ENCODE results near the gene CAVIN1. TPM values are rescaled to one million over a fixed set of nuclear protein-coding genes. Genes with fewer than 3 reads are reported as not detected.
"Not testable (repeated sequence)": the region's sequence is repeated elsewhere in the genome, so short reads cannot be mapped to it uniquely, and the experiment has no call there.

CAVIN1 gene
- total and polyA plus RNA-seq, 2 experiments from 2014 or later, result 666 to 1,102 TPM

DNA sequence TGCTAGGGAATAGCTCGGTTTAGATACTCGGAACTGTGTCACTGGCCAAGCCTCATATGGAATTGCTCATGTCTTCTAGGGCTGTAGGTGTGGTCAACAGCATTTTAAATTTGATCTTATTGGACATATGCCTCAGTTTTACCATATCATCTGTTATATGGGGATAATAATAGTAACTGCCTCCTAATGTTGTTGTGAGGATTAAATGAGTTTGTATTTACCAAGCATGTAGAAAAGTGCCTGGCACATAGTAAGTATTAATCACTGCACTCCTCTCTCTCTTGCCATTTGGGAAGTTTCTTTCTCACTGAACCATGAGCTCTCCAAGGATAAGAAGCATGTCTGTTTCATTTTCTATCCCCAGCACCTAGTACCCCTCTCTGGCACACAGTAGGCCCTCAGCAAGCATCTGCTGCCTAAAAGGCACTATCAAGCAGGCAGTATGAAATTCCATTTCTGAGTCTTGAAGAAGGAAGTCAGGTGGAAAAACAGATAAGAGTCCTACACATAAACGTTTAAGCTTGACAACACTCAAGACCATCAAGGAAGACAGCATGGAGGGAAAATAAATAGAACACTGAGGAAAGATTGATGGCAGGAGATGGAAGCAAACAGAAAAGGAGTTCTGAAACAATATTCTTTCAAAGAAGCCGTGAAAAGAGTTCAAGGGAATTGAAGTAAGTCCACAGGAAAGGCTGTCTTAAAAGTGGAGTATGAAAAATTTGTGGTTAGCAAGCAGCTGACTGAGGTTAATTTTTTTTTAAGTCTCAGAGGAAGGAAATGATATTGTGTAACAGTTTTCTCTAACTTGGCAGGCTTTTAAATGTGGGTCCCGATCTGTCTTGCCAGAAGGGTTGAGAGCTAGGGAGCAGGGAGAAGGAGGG is 33.4 kb upstream of the CAVIN1 start:
- Histone ChIP-seq H3K9me3 (ENCODE audit: low read depth) (no peaks in the 10 kb centered on the region), H3K9me2 (ENCODE audit: insufficient read depth) (no peaks in the 10 kb centered on the region), H3K4me1 (ENCODE audit: insufficient read depth) (peaks cover 26% of the 10 kb centered on the region), H3K4me2 (ENCODE audit: unreplicated experiment) (peak overlapping the region; percentile 76), H3K4me3 (peak overlapping the region; percentile 52), H3K79me2 (ENCODE audit: insufficient read depth) (peaks cover 15% of the 10 kb centered on the region), H3K27me3 (replicated peaks; ENCODE audit: insufficient read depth) (no peaks in the 10 kb centered on the region), H3F3A (ENCODE audit: insufficient read depth) (peaks cover 53% of the 10 kb centered on the region), H3K9ac (peak overlapping the region; percentile 44), H4K20me1 (ENCODE audit: insufficient read depth) (no peaks in the 10 kb centered on the region), H3K27ac (peak overlapping the region; percentile 55), H3K36me3 (ENCODE audit: low read depth) (no peaks in the 10 kb centered on the region), H2AFZ (peak overlapping the region; percentile 47)
- in situ Hi-C loops (cut with MboI), result no loop called here
- 38 to 40% methylated on average over 5 of the region's 5 CpGs for WGBS, 2 experiments (ENCODE audit: low coverage in 1 of 2, low lambda C conversion rate in 2 of 2, missing lambda C conversion rate in 2 of 2)
- no peak for TF ChIP-seq EZH2 (IDR thresholded peaks at IDR 0.05; ENCODE audit: insufficient read depth, poor library complexity, severe bottlenecking)
- no peak for TF ChIP-seq EZH2phosphoT487 (IDR thresholded peaks at IDR 0.05; ENCODE audit: insufficient read depth, low read depth)
- peak; percentile 80 for DNase-seq

GRCh38 chr17:42454987-42455386 is 31.9 kb upstream of the CAVIN1 start:
- H3K9me3 ChIP-seq (ENCODE audit: low read depth); H3K9ac ChIP-seq; H3K27ac ChIP-seq; DNase-seq; H2AFZ ChIP-seq; H3K4me2 ChIP-seq (ENCODE audit: unreplicated experiment); H3K4me3 ChIP-seq; H3K79me2 ChIP-seq (ENCODE audit: insufficient read depth); H4K20me1 ChIP-seq (ENCODE audit: insufficient read depth); H3K27me3 ChIP-seq (replicated peaks; ENCODE audit: insufficient read depth); H3K36me3 ChIP-seq (ENCODE audit: low read depth); in situ Hi-C loops (cut with MboI); H3K9me2 ChIP-seq (ENCODE audit: insufficient read depth): not testable (repeated sequence)
- peaks cover 42% of the 10 kb centered on the region for H3F3A ChIP-seq (ENCODE audit: insufficient read depth)
- WGBS, 2 experiments (ENCODE audit: low coverage in 1 of 2, low lambda C conversion rate in 2 of 2, missing lambda C conversion rate in 2 of 2), result 88 to 89% methylated on average over 6 of the region's 6 CpGs
- H3K4me1 ChIP-seq (ENCODE audit: insufficient read depth), result peaks cover 18% of the 10 kb centered on the region

DNA sequence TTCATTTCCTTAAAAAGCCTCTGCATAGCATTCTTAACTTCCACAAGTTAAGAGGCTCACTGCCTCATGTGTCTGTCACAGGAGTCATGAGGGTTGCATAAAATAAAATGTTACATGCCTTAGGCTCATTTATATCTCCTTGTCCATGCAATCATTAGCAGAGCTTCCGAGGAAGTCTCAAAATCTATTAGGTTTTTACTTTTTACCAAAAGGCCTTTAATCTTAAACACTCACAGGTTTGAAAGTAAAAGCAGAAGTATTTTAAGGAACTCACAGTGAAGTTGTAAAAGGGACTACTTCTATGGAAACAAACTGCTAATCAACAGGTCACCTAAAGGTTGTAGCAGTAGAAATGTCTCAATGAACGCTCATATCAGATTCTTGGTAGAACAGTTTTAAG is 30.4 kb upstream of the CAVIN1 start:
- peaks cover 16% of the 10 kb centered on the region for H3K4me1 ChIP-seq (ENCODE audit: insufficient read depth)
- in situ Hi-C loops (cut with MboI), result no loop called here
- no peak overlapping the region for H3K4me2 ChIP-seq (ENCODE audit: unreplicated experiment)
- H3K4me3 ChIP-seq, result no peak overlapping the region
- WGBS, 2 experiments (ENCODE audit: low coverage in 1 of 2, low lambda C conversion rate in 2 of 2, missing lambda C conversion rate in 2 of 2), result 96 to 99% methylated on average over 2 of the region's 2 CpGs
- no peak overlapping the region for H3K9ac ChIP-seq
- TF ChIP-seq EZH2 (IDR thresholded peaks at IDR 0.05; ENCODE audit: insufficient read depth, poor library complexity, severe bottlenecking) (no peak), EZH2phosphoT487 (IDR thresholded peaks at IDR 0.05; ENCODE audit: insufficient read depth, low read depth) (no peak)
- DNase-seq, result no peak
- peaks cover 30% of the 10 kb centered on the region for H3F3A ChIP-seq (ENCODE audit: insufficient read depth)
- H3K9me2 ChIP-seq (ENCODE audit: insufficient read depth), result no peaks in the 10 kb centered on the region
- no peaks in the 10 kb centered on the region for H3K79me2 ChIP-seq (ENCODE audit: insufficient read depth)
- no peaks in the 10 kb centered on the region for H3K36me3 ChIP-seq (ENCODE audit: low read depth)
- no peaks in the 10 kb centered on the region for H4K20me1 ChIP-seq (ENCODE audit: insufficient read depth)
- H3K27me3 ChIP-seq (replicated peaks; ENCODE audit: insufficient read depth), result no peaks in the 10 kb centered on the region
- no peak overlapping the region for H3K27ac ChIP-seq
- H3K9me3 ChIP-seq (ENCODE audit: low read depth), result no peaks in the 10 kb centered on the region
- H2AFZ ChIP-seq, result no peak overlapping the region

- H3K27ac ChIP-seq; H3K4me3 ChIP-seq; H3K79me2 ChIP-seq (ENCODE audit: insufficient read depth); H3K36me3 ChIP-seq (ENCODE audit: low read depth); in situ Hi-C loops (cut with MboI); DNase-seq; H3K9me3 ChIP-seq (ENCODE audit: low read depth); H3K27me3 ChIP-seq (replicated peaks; ENCODE audit: insufficient read depth); H3K4me2 ChIP-seq (ENCODE audit: unreplicated experiment); H3K9me2 ChIP-seq (ENCODE audit: insufficient read depth); H4K20me1 ChIP-seq (ENCODE audit: insufficient read depth); H3K9ac ChIP-seq; H2AFZ ChIP-seq; H3K4me1 ChIP-seq (ENCODE audit: insufficient read depth): not testable (repeated sequence)
- 83 to 88% methylated on average over 5 of the region's 5 CpGs for WGBS, 2 experiments (ENCODE audit: low coverage in 1 of 2, low lambda C conversion rate in 2 of 2, missing lambda C conversion rate in 2 of 2)
- H3F3A ChIP-seq (ENCODE audit: insufficient read depth), result peaks cover 14% of the 10 kb centered on the region
Measured at GRCh38 chr17:42451270-42451669, 28.2 kb upstream of the CAVIN1 start.

- in situ Hi-C loops (cut with MboI); H3K27me3 ChIP-seq (replicated peaks; ENCODE audit: insufficient read depth); H3K9me3 ChIP-seq (ENCODE audit: low read depth); DNase-seq; H2AFZ ChIP-seq; H3K4me1 ChIP-seq (ENCODE audit: insufficient read depth); H3K36me3 ChIP-seq (ENCODE audit: low read depth); H3K27ac ChIP-seq; H3K9me2 ChIP-seq (ENCODE audit: insufficient read depth); H3K9ac ChIP-seq; H3F3A ChIP-seq (ENCODE audit: insufficient read depth); H3K4me3 ChIP-seq; H3K4me2 ChIP-seq (ENCODE audit: unreplicated experiment); H3K79me2 ChIP-seq (ENCODE audit: insufficient read depth); H4K20me1 ChIP-seq (ENCODE audit: insufficient read depth): not testable (repeated sequence)
- no CpG with 5 or more reads among the region's 2 CpGs for WGBS, 2 experiments (ENCODE audit: low coverage in 1 of 2, low lambda C conversion rate in 2 of 2, missing lambda C conversion rate in 2 of 2)
Measured at GRCh38 chr17:42449838-42450237, 26.8 kb upstream of the CAVIN1 start.

DNA sequence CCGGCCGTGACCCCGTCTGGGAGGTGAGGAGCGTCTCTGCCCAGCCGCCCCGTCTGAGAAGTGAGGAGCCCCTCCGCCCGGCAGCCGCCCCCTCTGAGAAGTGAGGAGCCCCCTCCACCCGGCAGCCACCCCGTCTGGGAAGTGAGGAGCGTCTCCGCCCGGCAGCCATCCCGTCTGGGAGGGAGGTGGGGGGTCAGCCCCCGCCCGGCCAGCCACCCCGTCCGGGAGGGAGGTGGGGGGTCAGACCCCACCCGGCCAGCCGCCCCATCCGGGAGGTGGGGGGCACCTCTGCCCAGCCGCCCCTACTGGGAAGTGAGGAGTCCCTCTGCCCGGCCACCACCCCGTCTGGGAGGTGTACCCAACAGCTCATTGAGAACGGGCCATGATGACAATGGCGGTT is 26.1 kb upstream of the CAVIN1 start:
- H4K20me1 ChIP-seq (ENCODE audit: insufficient read depth); H3K4me2 ChIP-seq (ENCODE audit: unreplicated experiment); DNase-seq; H2AFZ ChIP-seq; H3K4me3 ChIP-seq; H3K4me1 ChIP-seq (ENCODE audit: insufficient read depth); in situ Hi-C loops (cut with MboI); H3K9me3 ChIP-seq (ENCODE audit: low read depth); H3K79me2 ChIP-seq (ENCODE audit: insufficient read depth); H3K27me3 ChIP-seq (replicated peaks; ENCODE audit: insufficient read depth); H3F3A ChIP-seq (ENCODE audit: insufficient read depth); H3K9ac ChIP-seq; H3K9me2 ChIP-seq (ENCODE audit: insufficient read depth); H3K36me3 ChIP-seq (ENCODE audit: low read depth); H3K27ac ChIP-seq: not testable (repeated sequence)
- 93% methylated on average over 26 of the region's 27 CpGs; no CpG with 5 or more reads in 1 of the 2 experiments for WGBS, 2 experiments (ENCODE audit: low coverage in 1 of 2, low lambda C conversion rate in 2 of 2, missing lambda C conversion rate in 2 of 2)
